ENCODE data around the gene PRUNE2.

- TF ChIP-seq CTCF (IDR thresholded peaks at IDR 0.05; ENCODE audit: control extremely low read depth in 1 of 3, insufficient read depth in 1 of 3, low read depth in 1 of 3, low read length in 3 of 3) (no peak), POLR2A (IDR thresholded peaks at IDR 0.05; ENCODE audit: control extremely low read depth in 1 of 2, low read depth in 2 of 2, low read length in 2 of 2) (no peak), FOSL1 (IDR thresholded peaks at IDR 0.05; ENCODE audit: insufficient read depth, low read depth, low read length) (no peak), SIN3A (conservative IDR thresholded peaks at IDR 0.05 in 1 of 2, IDR thresholded peaks at IDR 0.05 in 1 of 2; ENCODE audit: low read depth in 1 of 2, low read length in 2 of 2) (no peak)
Observed at GRCh38 chr9:76572151-76572550, 333.8 kb downstream of the PRUNE2 start.

Measured in H1 (cell line).